GM19463 (cell line): ENCODE data around the gene IL17RB.

Source experiments
- ATAC-seq: cut with Tn5 transposase; IDR thresholded peaks from one replicate; pipeline ENCODE4 v1.9.1; 2021; ENCODE audit warnings: mild to moderate bottlenecking, moderate library complexity; ENCODE audit not compliant: unreplicated experiment

IL17RB gene

GRCh38 chr3:53858096-53858741 is 11.9 kb downstream of the IL17RB start:
- ATAC-seq: no peak

GRCh38 chr3:53859178-53859577 is 12.8 kb downstream of the IL17RB start:
- ATAC-seq: no peak

- ATAC-seq: no peak
Measured at GRCh38 chr3:53860196-53860595, 13.8 kb downstream of the IL17RB start.

- ATAC-seq: no peak
Measured at GRCh38 chr3:53862241-53862640, 15.9 kb downstream of the IL17RB start.

- no peak for ATAC-seq
Measured at GRCh38 chr3:53863145-53863544, 16.8 kb downstream of the IL17RB start.

GRCh38 chr3:53865732-53866499 is 19.5 kb downstream of the IL17RB start:
- peak; percentile 59 for ATAC-seq

GRCh38 chr3:53880396-53881345 is 34.3 kb downstream of the IL17RB start:
- no peak for ATAC-seq

- peak; percentile 83 for ATAC-seq
Measured at GRCh38 chr3:53881691-53882593, 35.6 kb downstream of the IL17RB start, which contains the start of gene ACTR8. Gene ACTR8 (minus strand): TSS chr3:53882152. CDS start chr3:53882101, 51 bp downstream.

- no peak for ATAC-seq
Measured at GRCh38 chr3:53883008-53883407, 36.6 kb downstream of the IL17RB start.

GRCh38 chr3:53884623-53885022 is 38.3 kb downstream of the IL17RB start:
- ATAC-seq: no peak

- ATAC-seq: peak; percentile 28
Measured at GRCh38 chr3:53885239-53885638, 38.9 kb downstream of the IL17RB start.

- no peak for ATAC-seq
Measured at GRCh38 chr3:53887446-53887845, 41.1 kb downstream of the IL17RB start.

- ATAC-seq: no peak
Measured at GRCh38 chr3:53888232-53888631, 41.9 kb downstream of the IL17RB start.

- peak; percentile 9 for ATAC-seq
Measured at GRCh38 chr3:53890726-53891475, 44.5 kb downstream of the IL17RB start.

- ATAC-seq: peak; percentile 93
Measured at GRCh38 chr3:53891497-53892285, 45.3 kb downstream of the IL17RB start, which contains the start of gene SELENOK. Gene SELENOK (minus strand): TSS chr3:53891859.

GRCh38 chr3:53892286-53892637 is 45.9 kb downstream of the IL17RB start:
- ATAC-seq: no peak

GRCh38 chr3:53899750-53900149 is 53.4 kb downstream of the IL17RB start:
- no peak for ATAC-seq

- no peak for ATAC-seq
Measured at GRCh38 chr3:53900666-53901331, 54.4 kb downstream of the IL17RB start.
